C4-2B (cell line): ENCODE data around the gene TOM1L1.

ENCODE experiments used
- CTCF ChIP-seq: fragments of 450-650 bp; conservative IDR thresholded peaks from 2 replicates; pipeline ENCODE4 v1.5.1; 2017; ENCODE audit warnings: mild to moderate bottlenecking
- ZFX ChIP-seq: fragments of 450-650 bp; IDR thresholded peaks from 2 replicates; pipeline ENCODE4 v1.6.1; 2017

DNA sequence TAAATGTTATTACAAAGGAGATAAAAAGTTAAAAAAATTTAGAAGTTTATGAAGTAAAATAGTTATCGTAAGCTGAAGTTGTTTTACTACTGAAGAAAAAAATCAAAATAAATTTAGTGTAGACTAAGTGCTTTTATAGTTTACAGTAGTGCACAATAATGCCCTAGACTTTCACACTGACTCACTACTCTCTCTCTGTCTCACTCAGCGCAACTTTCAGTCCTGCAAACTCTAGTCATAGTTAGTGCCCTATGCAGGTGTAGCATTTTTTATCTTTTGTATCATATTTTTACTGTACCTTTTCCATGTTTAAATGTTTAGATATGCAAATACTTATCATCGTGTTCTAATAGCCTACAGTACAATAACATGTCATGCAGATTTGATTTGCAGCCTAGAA is 17.7 kb upstream of the TOM1L1 start:
- TF ChIP-seq CTCF (no peak), ZFX (no peak)
